ENCODE data around the gene RAB8A.

GRCh38 chr19:16131648-16132047 is 20.0 kb downstream of the RAB8A start:
- no peak for TF ChIP-seq SP1 (IDR thresholded peaks at IDR 0.05)
- TF ChIP-seq SUZ12 (IDR thresholded peaks at IDR 0.05): no peak
- TF ChIP-seq FOXA1 (IDR thresholded peaks at IDR 0.05): no peak

Measured in HEK293T (cell line).